Left renal pelvis (tissue), 4 donors: ENCODE measurements around the gene CCNY. TPM values are rescaled to one million over a fixed set of nuclear protein-coding genes. Genes with fewer than 3 reads are reported as not detected.
A peak's percentile ranks its signal among the peaks of the same experiment; 100 is the strongest.

ENCODE experiments used
- DNase-seq, 4 donors: peaks; one replicate each; pipeline ENCODE4 v3.0.0-alpha.2; 2013; ENCODE audit warnings: low read depth in 4 of 4, low spot score in 3 of 4
- polyA plus RNA-seq, 4 donors: library from polyadenylated mRNA; unstranded; fragments of 120-200 nt; gene quantifications; one replicate each; pipeline ENCODE4 v1.2.1, GENCODE V29; 2013; ENCODE audit not compliant: insufficient read length in 4 of 4

The CCNY gene
- polyA plus RNA-seq, 4 donors, result 91.7 to 114 (median 110) TPM

GRCh38 chr10:35467186-35467585 is 130.9 kb downstream of the CCNY start:
- no peak for DNase-seq

GRCh38 chr10:35470248-35470924 is 134.1 kb downstream of the CCNY start:
- DNase-seq, result no peak

GRCh38 chr10:35470925-35471315 is 134.6 kb downstream of the CCNY start:
- no peak for DNase-seq

- DNase-seq, result no peak
Observed at GRCh38 chr10:35471435-35471834, 135.1 kb downstream of the CCNY start.

- DNase-seq, result peak in 2 of 4 donors; percentile 14 to 36
Observed at GRCh38 chr10:35480142-35480541, 143.8 kb downstream of the CCNY start.

GRCh38 chr10:35481413-35481812 is 145.1 kb downstream of the CCNY start:
- DNase-seq, result no peak

- DNase-seq, result no peak
Observed at GRCh38 chr10:35486297-35486990, 150.1 kb downstream of the CCNY start.

- no peak for DNase-seq
Observed at GRCh38 chr10:35487336-35488034, 151.2 kb downstream of the CCNY start.

GRCh38 chr10:35488228-35488627 is 151.9 kb downstream of the CCNY start:
- DNase-seq, result no peak

GRCh38 chr10:35492386-35493195 is 156.3 kb downstream of the CCNY start:
- no peak for DNase-seq

- DNase-seq, result no peak
Observed at GRCh38 chr10:35493196-35494118, 157.1 kb downstream of the CCNY start.

- no peak for DNase-seq
Observed at GRCh38 chr10:35495521-35496119, 159.3 kb downstream of the CCNY start.

GRCh38 chr10:35497909-35498308 is 161.6 kb downstream of the CCNY start:
- DNase-seq, result no peak

- DNase-seq, result no peak
Observed at GRCh38 chr10:35498693-35499092, 162.4 kb downstream of the CCNY start.

- no peak for DNase-seq
Observed at GRCh38 chr10:35501923-35502322, 165.6 kb downstream of the CCNY start.

- no peak for DNase-seq
Observed at GRCh38 chr10:35502692-35503091, 166.4 kb downstream of the CCNY start.

GRCh38 chr10:35503578-35503977 is 167.3 kb downstream of the CCNY start:
- no peak for DNase-seq

- DNase-seq, result no peak
Observed at GRCh38 chr10:35504132-35504531, 167.8 kb downstream of the CCNY start.

- no peak for DNase-seq
Observed at GRCh38 chr10:35505241-35505873, 169.0 kb downstream of the CCNY start.
